GM18868 (cell line): ENCODE data around the gene ANTXR2.
"Not testable (repeated sequence)": the region's sequence is repeated elsewhere in the genome, so short reads cannot be mapped to it uniquely, and the experiment has no call there.

Source experiments
- ATAC-seq: cut with Tn5 transposase; IDR thresholded peaks from one replicate; pipeline ENCODE4 v1.9.1; 2021; ENCODE audit warnings: mild to moderate bottlenecking, moderate library complexity; ENCODE audit not compliant: unreplicated experiment

Gene ANTXR2

GRCh38 chr4:80072744-80073472, at the start of gene ANTXR2:
Gene ANTXR2 (minus strand): TSS chr4:80073229. CDS start chr4:80072560, 669 bp downstream.
- ATAC-seq: peak; percentile 63

GRCh38 chr4:80121815-80122214, 48.8 kb upstream of the ANTXR2 start:
- not testable (repeated sequence) for ATAC-seq

GRCh38 chr4:80119620-80120019, 46.6 kb upstream of the ANTXR2 start:
- not testable (repeated sequence) for ATAC-seq

- no peak for ATAC-seq
Observed at GRCh38 chr4:80116516-80116915, 43.5 kb upstream of the ANTXR2 start.

- ATAC-seq: no peak
Observed at GRCh38 chr4:80115368-80116181, 42.5 kb upstream of the ANTXR2 start.

- no peak for ATAC-seq
Observed at GRCh38 chr4:80114732-80115265, 41.8 kb upstream of the ANTXR2 start.

- no peak for ATAC-seq
Observed at GRCh38 chr4:80113615-80114014, 40.6 kb upstream of the ANTXR2 start.

GRCh38 chr4:80112236-80112635, 39.2 kb upstream of the ANTXR2 start:
- ATAC-seq: no peak

GRCh38 chr4:80111276-80111675, 38.2 kb upstream of the ANTXR2 start:
- ATAC-seq: no peak

GRCh38 chr4:80107374-80107773, 34.3 kb upstream of the ANTXR2 start:
- ATAC-seq: no peak

GRCh38 chr4:80104927-80105326, 31.9 kb upstream of the ANTXR2 start:
- ATAC-seq: no peak

GRCh38 chr4:80103629-80104028, 30.6 kb upstream of the ANTXR2 start:
- ATAC-seq: no peak

- no peak for ATAC-seq
Observed at GRCh38 chr4:80101792-80102116, 28.7 kb upstream of the ANTXR2 start.

- ATAC-seq: no peak
Observed at GRCh38 chr4:80101071-80101791, 28.2 kb upstream of the ANTXR2 start.

GRCh38 chr4:80099671-80100070, 26.6 kb upstream of the ANTXR2 start:
- ATAC-seq: no peak

- ATAC-seq: no peak
Observed at GRCh38 chr4:80098635-80099034, 25.6 kb upstream of the ANTXR2 start.

GRCh38 chr4:80097400-80098177, 24.6 kb upstream of the ANTXR2 start:
- no peak for ATAC-seq

GRCh38 chr4:80096175-80096850, 23.3 kb upstream of the ANTXR2 start:
- no peak for ATAC-seq

GRCh38 chr4:80094191-80094590, 21.2 kb upstream of the ANTXR2 start:
- ATAC-seq: no peak

- no peak for ATAC-seq
Observed at GRCh38 chr4:80093563-80093962, 20.5 kb upstream of the ANTXR2 start.
